Tibial nerve (tissue), 4 donors: ENCODE data around the gene NSFL1C. TPM values are rescaled to one million over a fixed set of nuclear protein-coding genes. Genes with fewer than 3 reads are reported as not detected.

ENCODE experiments used
- DNase-seq, 2 donors: peaks; one replicate each; pipeline ENCODE4 v3.0.0-alpha.2; 2019; ENCODE audit warnings: low spot score in 2 of 2
- H3K27ac ChIP-seq, 4 donors: fragments of 200-600 bp; sonication (generic) in 3 of 4; one replicate each; pipeline ENCODE4 v1.5.1; 2017 to 2019; ENCODE audit warnings: mild to moderate bottlenecking in 1 of 4
- H3K27me3 ChIP-seq, 2 donors: fragments of 200-600 bp; sonication (generic) in 1 of 2; one replicate each; pipeline versions ENCODE4 v1.5.1 to v1.6.0; 2017 to 2019
- H3K36me3 ChIP-seq, 3 donors: fragments of 200-600 bp; sonication (generic); one replicate each; pipeline ENCODE4 v1.5.1; 2018 to 2019
- H3K4me1 ChIP-seq, 4 donors: fragments of 200-600 bp; sonication (generic) in 3 of 4; one replicate each; pipeline ENCODE4 v1.5.1; 2017 to 2019
- H3K4me3 ChIP-seq, 4 donors: fragments of 200-600 bp; sonication (generic) in 3 of 4; one replicate each; pipeline ENCODE4 v1.5.1; 2017 to 2019; ENCODE audit warnings: mild to moderate bottlenecking in 1 of 4, moderate library complexity in 1 of 4
- H3K9me3 ChIP-seq, 4 donors: fragments of 200-600 bp; sonication (generic) in 3 of 4; one replicate each; pipeline ENCODE4 v1.5.1; 2017 to 2019
- EP300 ChIP-seq, 2 donors: sonication (generic); formaldehyde crosslinking; IDR thresholded peaks; one replicate each; pipeline ENCODE4 v1.6.1; 2017; ENCODE audit warnings: antibody characterized with exemption in 2 of 2, mild to moderate bottlenecking in 1 of 2
- POLR2A ChIP-seq, 2 donors: fragments of 450-650 bp; IDR thresholded peaks; one replicate each; pipeline ENCODE4 v1.6.1; 2017; ENCODE audit warnings: antibody characterized with exemption in 2 of 2, mild to moderate bottlenecking in 2 of 2, moderate library complexity in 2 of 2
- WGBS, 2 donors: methylation state at CpG; one replicate each; pipeline ENCODE4 v1.1.5; 2018; 5-methylcytosine and 5-hydroxymethylcytosine counted together
- total RNA-seq, 4 donors: library from RNA; depleted of rRNA; stranded (reverse); fragments of >200 nt; gene quantifications; one replicate each; pipeline ENCODE4 v1.1.0, GENCODE V29; 2016
- TF ChIP-seq, protein P1 (sequence below), 5 experiments: fragments of 200-600 bp in 3 of 5; fragments of 450-650 bp in 2 of 5; sonication (generic) in 3 of 5; IDR thresholded peaks; one replicate each; pipeline ENCODE4 v1.5.1; 2016 to 2019; ENCODE audit warnings: antibody characterized with exemption in 5 of 5, mild to moderate bottlenecking in 3 of 5, moderate library complexity in 2 of 5

NSFL1C gene
- total RNA-seq = 10 to 100 TPM; 31.0 to 71.4 (median 49.9) TPM

DNA sequence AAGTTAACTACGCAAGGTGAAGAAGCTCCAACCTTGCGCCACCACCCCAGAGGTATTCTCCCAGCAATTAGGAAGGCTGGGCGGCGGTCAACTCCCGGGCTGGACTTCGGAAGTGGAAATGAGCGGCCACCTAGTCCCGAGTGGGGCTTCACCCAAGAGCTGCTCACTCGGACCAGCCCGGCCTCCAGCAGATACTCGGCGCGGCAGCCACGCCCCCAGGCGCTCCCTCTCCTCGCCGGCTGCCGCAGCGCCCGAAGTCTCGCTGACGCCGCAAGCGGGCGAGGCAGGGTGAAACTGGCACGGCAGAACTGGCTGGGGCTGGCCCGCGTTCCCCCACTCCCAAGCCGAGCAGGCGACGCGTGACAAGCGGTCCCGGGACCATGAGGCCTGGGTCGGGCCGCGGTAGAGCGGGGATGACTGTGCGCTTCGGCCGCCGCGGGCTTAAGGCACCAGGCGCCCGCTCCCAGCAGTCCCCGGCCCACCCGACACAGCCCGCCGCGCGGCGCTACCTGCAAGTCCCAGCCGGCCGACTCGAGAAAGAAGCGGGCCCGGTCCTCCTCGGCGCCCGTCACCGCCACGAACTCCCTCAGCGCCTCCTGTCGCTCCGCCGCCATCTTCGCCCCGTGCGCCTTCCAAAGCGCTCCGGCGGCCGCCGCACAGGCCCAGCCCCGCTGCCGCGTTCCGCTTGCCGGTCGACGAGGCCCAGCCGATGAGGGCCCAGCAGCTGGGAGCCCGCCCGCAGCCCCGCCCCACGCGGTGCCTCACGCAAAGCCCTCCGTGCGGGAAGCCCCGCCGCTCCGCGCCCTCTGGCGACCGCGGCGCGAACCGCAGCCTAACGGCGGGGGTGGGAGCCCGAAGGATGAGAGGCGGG is at the start of gene NSFL1C:
Gene NSFL1C (minus strand): TSS at position 639 of the 871 bp plus-strand sequence. CDS start 25 bp downstream, at position 614.
- Histone ChIP-seq H3K27ac (peak within 1 kb of the TSS; percentile 50 to 91 (median 82)), H3K4me1 (peaks cover 0 to 76% (median 34%) of the 10 kb centered on the region in 4 donors), H3K4me3 (peak within 1 kb of the TSS; percentile 75 to 95 (median 91)), H3K27me3 (no peaks in the 10 kb centered on the region), H3K9me3 (no peaks in the 10 kb centered on the region), H3K36me3 (peaks cover 0 to 31% (median 3%) of the 10 kb centered on the region in 3 donors)
- TF ChIP-seq POLR2A (IDR thresholded peaks at IDR 0.05) (peak; percentile 43), EP300 (IDR thresholded peaks at IDR 0.05) (peak in 1 of 2 donors; percentile 81)
- TF ChIP-seq, protein P1, sequence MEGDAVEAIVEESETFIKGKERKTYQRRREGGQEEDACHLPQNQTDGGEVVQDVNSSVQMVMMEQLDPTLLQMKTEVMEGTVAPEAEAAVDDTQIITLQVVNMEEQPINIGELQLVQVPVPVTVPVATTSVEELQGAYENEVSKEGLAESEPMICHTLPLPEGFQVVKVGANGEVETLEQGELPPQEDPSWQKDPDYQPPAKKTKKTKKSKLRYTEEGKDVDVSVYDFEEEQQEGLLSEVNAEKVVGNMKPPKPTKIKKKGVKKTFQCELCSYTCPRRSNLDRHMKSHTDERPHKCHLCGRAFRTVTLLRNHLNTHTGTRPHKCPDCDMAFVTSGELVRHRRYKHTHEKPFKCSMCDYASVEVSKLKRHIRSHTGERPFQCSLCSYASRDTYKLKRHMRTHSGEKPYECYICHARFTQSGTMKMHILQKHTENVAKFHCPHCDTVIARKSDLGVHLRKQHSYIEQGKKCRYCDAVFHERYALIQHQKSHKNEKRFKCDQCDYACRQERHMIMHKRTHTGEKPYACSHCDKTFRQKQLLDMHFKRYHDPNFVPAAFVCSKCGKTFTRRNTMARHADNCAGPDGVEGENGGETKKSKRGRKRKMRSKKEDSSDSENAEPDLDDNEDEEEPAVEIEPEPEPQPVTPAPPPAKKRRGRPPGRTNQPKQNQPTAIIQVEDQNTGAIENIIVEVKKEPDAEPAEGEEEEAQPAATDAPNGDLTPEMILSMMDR (IDR thresholded peaks at IDR 0.05) = peak; percentile 97 to 99 (median 99)
- 0 to 1% methylated on average over 29 to 72 of the region's 104 CpGs for WGBS, 2 donors
- peak; percentile 85 to 86 for DNase-seq

DNA sequence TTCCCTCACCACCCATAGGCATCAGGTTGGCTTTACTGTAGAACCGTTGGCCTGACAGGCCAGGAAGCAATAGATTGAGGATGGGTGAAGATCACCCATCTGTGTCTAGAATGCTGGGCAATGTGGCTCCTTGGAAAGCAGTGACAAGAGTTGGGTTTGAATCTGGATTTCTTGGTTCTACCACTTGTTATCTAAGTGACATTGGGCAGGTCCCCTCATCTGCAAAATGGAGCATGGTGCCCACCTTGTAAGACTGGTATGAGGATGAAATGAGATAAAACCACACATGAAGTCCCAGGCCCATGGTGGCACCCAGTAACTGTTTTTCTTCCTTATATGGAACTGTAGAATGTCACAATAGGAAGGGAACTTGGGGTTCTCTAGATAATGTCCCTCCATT is 47.2 kb upstream of the NSFL1C start:
- Histone ChIP-seq H3K27me3 (no peaks in the 10 kb centered on the region), H3K4me3 (no peak overlapping the region), H3K9me3 (no peaks in the 10 kb centered on the region), H3K36me3 (no peaks in the 10 kb centered on the region), H3K27ac (no peak overlapping the region), H3K4me1 (no peaks in the 10 kb centered on the region)
- TF ChIP-seq, protein P1 (IDR thresholded peaks at IDR 0.05) = no peak
- TF ChIP-seq EP300 (IDR thresholded peaks at IDR 0.05) (no peak), POLR2A (IDR thresholded peaks at IDR 0.05) (no peak)
- 59 to 82% methylated on average over 1 of the region's 1 CpG for WGBS, 2 donors
- DNase-seq = no peak

DNA sequence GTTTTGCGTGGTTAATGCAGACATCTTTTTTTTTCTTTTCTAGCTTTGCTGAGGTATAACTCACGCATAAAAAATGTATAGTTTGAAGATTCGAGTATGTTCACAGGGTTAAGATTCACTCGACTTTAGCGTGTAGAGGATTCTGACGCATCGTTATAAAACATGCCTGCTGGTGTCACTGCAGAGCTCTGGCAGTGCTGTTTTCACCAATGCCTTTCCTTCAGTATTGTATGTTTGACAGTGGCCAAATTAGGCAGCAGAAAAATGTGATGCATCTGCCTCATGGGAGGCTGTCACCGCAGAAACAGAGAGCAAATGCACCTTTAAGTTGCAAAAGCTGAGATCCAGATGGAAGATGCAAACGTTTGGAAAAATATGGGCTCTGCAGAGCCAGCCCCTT is 42.6 kb upstream of the NSFL1C start:
- H3K4me3 ChIP-seq = no peak overlapping the region
- 32 to 36% methylated on average over 9 of the region's 9 CpGs for WGBS, 2 donors
- no peak for TF ChIP-seq EP300 (IDR thresholded peaks at IDR 0.05)
- TF ChIP-seq, protein P1 (IDR thresholded peaks at IDR 0.05) = peak in 3 of 5 experiments; percentile 5 to 19 (median 17)
- no peaks in the 10 kb centered on the region for H3K4me1 ChIP-seq
- H3K27ac ChIP-seq = no peak overlapping the region
- no peaks in the 10 kb centered on the region for H3K9me3 ChIP-seq
- H3K36me3 ChIP-seq = no peaks in the 10 kb centered on the region
- DNase-seq = no peak
- H3K27me3 ChIP-seq = no peaks in the 10 kb centered on the region

DNA sequence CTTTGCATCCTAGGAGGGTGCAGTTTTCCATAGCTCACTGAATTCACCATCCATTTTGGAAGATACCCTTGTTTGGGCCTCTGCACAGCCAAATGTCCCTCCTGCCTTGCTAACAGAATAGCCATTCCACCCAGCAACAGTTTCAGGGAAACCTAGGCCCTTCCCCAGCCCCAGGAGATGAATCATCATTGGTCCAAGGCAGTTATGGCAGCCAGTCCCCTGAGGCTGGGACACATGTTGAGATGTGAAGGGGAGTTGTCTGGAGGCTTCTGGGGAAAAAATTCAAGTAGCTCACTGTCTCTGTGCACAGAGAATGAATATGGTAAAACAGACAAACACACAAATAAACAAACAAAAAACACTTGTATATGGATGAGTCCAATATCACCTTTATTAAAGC is 41.9 kb upstream of the NSFL1C start:
- no peaks in the 10 kb centered on the region for H3K9me3 ChIP-seq
- TF ChIP-seq EP300 (IDR thresholded peaks at IDR 0.05) (no peak), POLR2A (IDR thresholded peaks at IDR 0.05) (no peak)
- no peak overlapping the region for H3K4me3 ChIP-seq
- no peaks in the 10 kb centered on the region for H3K36me3 ChIP-seq
- H3K27ac ChIP-seq = no peak overlapping the region
- H3K4me1 ChIP-seq = no peaks in the 10 kb centered on the region
- H3K27me3 ChIP-seq = no peaks in the 10 kb centered on the region
- no peak for DNase-seq

DNA sequence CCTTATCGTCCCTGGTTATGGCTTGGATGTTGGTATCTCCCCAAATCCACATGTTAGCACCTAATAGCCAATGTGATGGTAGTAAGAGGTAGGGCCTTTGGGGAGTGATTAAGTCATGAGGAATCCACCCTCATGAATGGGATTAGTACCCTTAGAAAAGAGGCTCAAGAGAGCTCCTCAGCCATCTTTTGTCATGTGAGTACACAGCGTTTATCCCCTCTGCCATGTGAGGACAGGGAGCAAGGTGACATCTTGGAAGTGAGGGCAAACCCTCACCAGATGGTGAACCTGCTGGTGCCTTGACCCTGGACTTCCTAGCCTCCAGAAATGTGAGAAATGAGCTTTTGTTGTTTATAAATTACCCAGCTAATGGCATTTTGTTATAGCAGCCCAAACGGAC is 40.6 kb upstream of the NSFL1C start:
- DNase-seq = no peak
- no peaks in the 10 kb centered on the region for H3K27me3 ChIP-seq
- no peak overlapping the region for H3K27ac ChIP-seq
- H3K4me3 ChIP-seq = no peak overlapping the region
- no peaks in the 10 kb centered on the region for H3K4me1 ChIP-seq
- no peak for TF ChIP-seq EP300 (IDR thresholded peaks at IDR 0.05)
- TF ChIP-seq POLR2A (IDR thresholded peaks at IDR 0.05) = no peak
- TF ChIP-seq, protein P1 (IDR thresholded peaks at IDR 0.05) = no peak
- H3K9me3 ChIP-seq = peaks cover 0 to 4% (median under 1%) of the 10 kb centered on the region in 4 donors
- H3K36me3 ChIP-seq = no peaks in the 10 kb centered on the region
- 71 to 79% methylated on average over 3 of the region's 3 CpGs for whole genome bisulfite sequencing, 2 donors
